NB4 (cell line): ENCODE data around the gene MORN1.

ENCODE experiments used
- DNase-seq: peaks from one replicate; pipeline ENCODE4 v3.0.0; 2010; ENCODE audit warnings: low read depth
- H3K4me3 ChIP-seq: one replicate; pipeline ENCODE4 v1.5.1; 2011; ENCODE audit warnings: mild to moderate bottlenecking, low read depth, low read length, moderate library complexity
- MYC ChIP-seq: IDR thresholded peaks from 2 replicates; pipeline ENCODE4 v1.6.1; 2011; ENCODE audit warnings: low read depth, low read length
- POLR2A ChIP-seq: IDR thresholded peaks from 2 replicates; pipeline ENCODE4 v1.6.1; 2011; ENCODE audit warnings: mild to moderate bottlenecking; ENCODE audit not compliant: insufficient read length; ENCODE audit errors: extremely low read depth
- TF ChIP-seq, protein P1 (sequence below): IDR thresholded peaks from 2 replicates; pipeline ENCODE4 v1.6.1; 2011; ENCODE audit warnings: low read depth, low read length
- TF ChIP-seq, protein P2 (sequence below): IDR thresholded peaks from one replicate; pipeline ENCODE4 v1.5.1; 2012; ENCODE audit warnings: low read depth, low read length

MORN1 gene

DNA sequence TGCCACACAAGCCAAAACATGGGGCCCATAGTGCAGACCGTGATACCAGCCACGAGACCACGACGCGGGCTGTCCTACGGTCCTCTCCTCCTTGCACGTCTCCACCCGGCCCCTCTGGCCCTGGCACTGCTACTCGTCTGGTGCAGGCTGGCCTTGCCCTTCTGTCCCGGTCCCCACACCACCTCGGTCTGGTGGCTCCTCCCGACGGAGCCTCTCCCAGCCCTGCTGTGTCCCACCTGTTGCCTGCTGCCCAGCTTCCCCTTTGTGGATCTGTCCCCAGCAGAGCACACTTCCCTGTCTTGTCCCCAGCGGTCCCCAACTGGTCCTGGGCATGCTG, 50.5 kb downstream of the MORN1 start:
- no peak for DNase-seq
- TF ChIP-seq POLR2A (no peak), MYC (no peak)
- TF ChIP-seq, protein P1, sequence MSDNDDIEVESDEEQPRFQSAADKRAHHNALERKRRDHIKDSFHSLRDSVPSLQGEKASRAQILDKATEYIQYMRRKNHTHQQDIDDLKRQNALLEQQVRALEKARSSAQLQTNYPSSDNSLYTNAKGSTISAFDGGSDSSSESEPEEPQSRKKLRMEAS = no peak
- TF ChIP-seq, protein P2, sequence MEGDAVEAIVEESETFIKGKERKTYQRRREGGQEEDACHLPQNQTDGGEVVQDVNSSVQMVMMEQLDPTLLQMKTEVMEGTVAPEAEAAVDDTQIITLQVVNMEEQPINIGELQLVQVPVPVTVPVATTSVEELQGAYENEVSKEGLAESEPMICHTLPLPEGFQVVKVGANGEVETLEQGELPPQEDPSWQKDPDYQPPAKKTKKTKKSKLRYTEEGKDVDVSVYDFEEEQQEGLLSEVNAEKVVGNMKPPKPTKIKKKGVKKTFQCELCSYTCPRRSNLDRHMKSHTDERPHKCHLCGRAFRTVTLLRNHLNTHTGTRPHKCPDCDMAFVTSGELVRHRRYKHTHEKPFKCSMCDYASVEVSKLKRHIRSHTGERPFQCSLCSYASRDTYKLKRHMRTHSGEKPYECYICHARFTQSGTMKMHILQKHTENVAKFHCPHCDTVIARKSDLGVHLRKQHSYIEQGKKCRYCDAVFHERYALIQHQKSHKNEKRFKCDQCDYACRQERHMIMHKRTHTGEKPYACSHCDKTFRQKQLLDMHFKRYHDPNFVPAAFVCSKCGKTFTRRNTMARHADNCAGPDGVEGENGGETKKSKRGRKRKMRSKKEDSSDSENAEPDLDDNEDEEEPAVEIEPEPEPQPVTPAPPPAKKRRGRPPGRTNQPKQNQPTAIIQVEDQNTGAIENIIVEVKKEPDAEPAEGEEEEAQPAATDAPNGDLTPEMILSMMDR = no peak
- no peak overlapping the region for H3K4me3 ChIP-seq

DNA sequence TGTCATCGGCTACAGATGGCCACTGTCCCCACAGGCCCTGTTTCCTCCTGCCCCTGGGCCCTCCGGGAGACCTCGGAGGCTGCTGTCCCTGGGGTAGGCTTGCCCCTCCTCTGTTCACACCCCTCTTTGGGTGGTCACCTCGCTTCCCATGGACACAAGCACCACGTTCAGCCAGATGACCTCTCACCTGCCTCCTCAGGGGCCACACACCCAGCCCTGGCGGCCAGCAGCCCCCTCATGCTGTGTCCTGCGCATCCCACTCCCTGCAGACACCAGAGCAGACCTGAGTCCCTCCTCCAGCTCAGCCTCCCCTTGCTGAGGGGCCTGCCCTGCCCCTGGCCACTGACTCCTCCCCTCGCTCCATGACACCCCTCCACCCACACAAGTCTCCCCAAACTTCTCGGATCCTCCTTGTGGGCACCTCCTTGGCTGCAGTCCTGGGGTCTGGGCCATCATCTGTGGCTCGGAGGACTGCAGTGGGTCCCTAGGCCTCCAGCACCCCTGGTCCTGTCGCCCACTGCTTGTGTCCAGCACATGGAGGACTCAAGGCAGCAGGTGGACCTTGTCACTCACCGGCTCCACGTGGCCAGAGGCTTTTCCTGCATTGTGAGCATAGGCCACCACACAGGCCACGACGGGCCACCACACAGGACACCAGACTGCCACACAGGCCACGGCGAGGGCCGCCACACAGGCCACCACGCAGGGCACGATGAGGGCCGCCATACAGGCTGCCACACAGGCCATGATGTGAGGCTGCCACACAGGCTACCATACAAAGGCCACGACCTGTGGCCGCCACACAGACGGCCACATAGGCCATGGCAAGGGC, 51.1 kb downstream of the MORN1 start:
- no peak for DNase-seq
- no peak overlapping the region for H3K4me3 ChIP-seq
- TF ChIP-seq, protein P1 = no peak
- TF ChIP-seq MYC = no peak

DNA sequence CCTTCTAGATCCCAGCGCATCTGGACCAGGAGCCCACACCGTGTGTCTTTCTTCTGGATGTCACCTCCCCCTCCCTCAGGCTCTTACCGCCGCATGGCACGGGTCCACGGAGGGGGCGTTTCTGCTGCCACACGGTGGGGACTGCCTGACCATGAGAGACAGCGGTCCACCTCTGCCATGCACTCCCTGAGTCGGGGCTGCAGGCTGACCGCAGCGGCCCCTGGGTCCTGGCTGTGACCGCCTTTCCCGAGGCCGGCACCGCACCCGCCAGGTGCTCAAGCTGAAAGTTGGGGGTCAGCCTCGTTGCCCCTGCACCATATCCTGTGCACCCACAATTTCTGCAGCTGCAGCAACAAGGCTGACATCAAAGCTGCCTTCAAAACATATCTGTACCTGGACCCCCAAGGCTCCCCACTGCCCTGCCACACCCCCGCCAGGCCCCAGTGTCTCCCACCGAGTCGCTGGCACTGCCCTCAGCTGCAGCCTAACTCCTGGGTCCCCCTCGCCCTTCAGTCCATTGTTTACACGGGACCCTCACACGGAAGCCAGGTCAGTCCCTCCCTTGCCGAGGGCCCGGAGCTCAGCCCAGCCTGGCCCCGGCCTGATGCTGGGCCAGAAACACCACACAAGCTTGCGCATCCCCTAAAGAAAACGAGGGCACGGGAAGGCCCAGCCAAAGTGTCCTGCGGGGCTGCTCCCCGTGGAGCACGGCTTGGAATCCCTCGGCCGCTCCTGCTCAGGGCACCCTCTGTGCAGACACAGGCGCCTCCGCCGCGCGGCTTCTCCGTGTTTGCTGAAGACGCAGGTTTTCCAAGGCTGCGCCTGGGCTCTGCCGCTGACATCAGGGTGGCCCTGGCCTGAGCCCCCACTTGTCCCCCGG, 51.9 kb downstream of the MORN1 start:
- DNase-seq = no peak
- TF ChIP-seq, protein P1 = no peak
- TF ChIP-seq POLR2A (no peak), MYC (no peak)
- TF ChIP-seq, protein P2 = no peak
- no peak overlapping the region for H3K4me3 ChIP-seq

DNA sequence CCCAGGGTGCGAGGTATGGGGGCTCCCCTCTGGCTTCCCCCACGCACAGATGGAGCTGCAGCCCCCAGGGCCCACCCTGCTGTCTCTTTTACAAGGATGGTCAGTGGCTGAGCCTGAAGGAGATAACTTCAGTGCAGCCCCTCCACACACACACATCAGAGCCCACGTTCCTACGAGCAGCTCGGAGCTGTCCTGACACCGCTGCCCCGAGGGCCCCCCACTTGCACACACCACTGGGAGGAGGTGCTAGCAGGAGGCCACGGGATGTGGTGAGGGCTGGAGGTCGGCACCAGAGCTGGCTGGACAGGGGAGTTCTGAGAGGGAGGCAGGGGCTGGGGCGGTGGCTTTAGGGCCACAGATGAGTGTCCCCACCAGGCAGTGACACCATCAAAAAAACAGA, 53.9 kb downstream of the MORN1 start:
- no peak overlapping the region for H3K4me3 ChIP-seq
- DNase-seq = no peak
- TF ChIP-seq, protein P2 = no peak
- TF ChIP-seq, protein P1 = no peak
- TF ChIP-seq MYC = no peak
- TF ChIP-seq POLR2A = no peak

DNA sequence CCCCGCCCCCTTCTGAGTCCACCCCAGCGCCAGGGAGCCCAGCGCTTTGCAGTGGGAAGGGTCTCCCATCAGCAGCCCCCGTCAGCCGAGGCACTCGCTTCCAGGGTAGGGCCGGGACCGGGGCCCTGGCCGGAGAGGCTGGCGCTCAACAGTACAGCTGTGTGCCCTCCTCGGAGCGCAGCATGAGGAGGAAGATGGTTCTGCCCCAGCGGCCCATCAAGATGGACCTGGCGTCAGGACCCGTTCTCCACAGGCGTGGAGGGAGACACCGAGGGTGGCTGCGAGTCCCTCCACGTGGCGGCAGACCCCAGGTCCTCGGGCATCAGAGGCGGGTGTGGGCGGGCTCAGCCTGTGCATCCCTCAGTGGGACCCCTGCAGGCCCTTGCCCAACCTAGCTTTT, 54.3 kb downstream of the MORN1 start:
- DNase-seq = no peak
- H3K4me3 ChIP-seq = no peak overlapping the region
- TF ChIP-seq, protein P1 = no peak
- TF ChIP-seq POLR2A = no peak
- TF ChIP-seq, protein P2 = no peak
- TF ChIP-seq MYC = no peak

DNA sequence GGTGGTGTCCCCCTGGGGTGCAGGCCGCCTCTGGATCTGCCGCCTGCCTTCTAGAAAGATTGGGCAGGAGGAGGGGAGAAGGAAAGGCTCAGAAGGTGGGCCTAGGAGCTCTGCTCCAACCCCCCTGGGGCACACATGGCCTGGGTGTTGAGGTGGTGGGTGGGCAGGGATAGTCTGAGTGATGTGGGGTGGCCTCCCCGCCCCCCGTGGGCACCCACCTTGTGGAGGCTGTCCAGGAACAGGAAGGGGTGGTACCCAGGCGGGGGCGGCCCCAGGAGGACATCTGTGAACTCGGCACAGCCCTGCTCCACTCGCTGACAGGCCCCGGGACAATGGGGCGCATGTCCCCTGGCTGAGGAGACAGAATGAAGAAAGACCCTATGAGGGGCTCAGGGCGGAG, 54.9 kb downstream of the MORN1 start:
- no peak overlapping the region for H3K4me3 ChIP-seq
- TF ChIP-seq, protein P1 = no peak
- TF ChIP-seq POLR2A (no peak), MYC (no peak)
- TF ChIP-seq, protein P2 = no peak
- no peak for DNase-seq
